ENCODE data around the gene ERC1. TPM values are rescaled to one million over a fixed set of nuclear protein-coding genes. Genes with fewer than 3 reads are reported as not detected.

Gene ERC1
- total RNA-seq, 4 donors from 2014 or later: 50.0 to 88.1 (median 59.7) TPM

- TF ChIP-seq POLR2AphosphoS5 (IDR thresholded peaks at IDR 0.05): no peak
- no peak for TF ChIP-seq EP300 (IDR thresholded peaks at IDR 0.05)
- TF ChIP-seq CTCF (IDR thresholded peaks at IDR 0.05): no peak
- TF ChIP-seq POLR2A (IDR thresholded peaks at IDR 0.05; ENCODE audit: low read depth): no peak
- Histone ChIP-seq H3K36me3 (peaks cover 0 to 12% (median 10%) of the 10 kb centered on the region in 4 donors), H3K9me3 (peaks cover 0 to 16% (median 8%) of the 10 kb centered on the region in 4 donors), H3K27ac (replicated peaks in 1 of 4) (no peak overlapping the region), H3K4me1 (no peaks in the 10 kb centered on the region), H3K27me3 (no peaks in the 10 kb centered on the region), H3K4me3 (no peak overlapping the region)
- no peak for DNase-seq (ENCODE audit: extremely low spot score)
- intact Hi-C loops (cut with DNase I): no loop called here
These were observed 400.7 kb downstream of the ERC1 start for GRCh38 chr12:1391722-1392121.

DNA sequence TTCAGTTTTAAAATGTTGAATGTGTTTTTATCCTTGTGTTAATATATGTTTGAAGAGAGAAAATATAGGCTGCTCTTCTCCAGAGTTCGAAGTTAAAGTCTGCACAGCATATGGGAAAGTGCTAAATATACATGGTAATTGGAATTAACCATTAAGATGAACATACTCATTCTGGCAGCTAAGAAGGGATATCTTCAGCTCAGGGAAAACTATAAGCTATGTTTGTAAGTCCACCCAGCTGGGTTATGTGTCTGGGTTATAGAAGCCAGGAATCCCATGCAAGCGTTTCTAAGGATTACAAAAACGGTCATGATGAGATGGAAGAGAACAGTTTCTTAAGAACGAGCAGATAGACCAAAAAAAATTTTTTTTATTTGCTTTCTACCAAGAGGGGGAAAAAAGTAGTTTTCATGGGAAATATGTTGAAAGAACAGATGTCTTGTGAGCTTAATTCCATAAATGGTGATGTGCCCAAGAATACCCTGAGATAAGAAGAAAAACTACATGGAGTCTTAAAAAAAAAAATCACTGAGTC lies 404.5 kb downstream of the ERC1 start:
- Histone ChIP-seq H3K36me3 (peaks cover 0 to 10% (median 9%) of the 10 kb centered on the region in 4 donors), H3K27ac (replicated peaks in 1 of 4) (no peak overlapping the region), H3K4me3 (no peak overlapping the region), H3K27me3 (no peaks in the 10 kb centered on the region), H3K9me3 (peaks cover 0 to 16% (median 8%) of the 10 kb centered on the region in 4 donors), H3K4me1 (no peaks in the 10 kb centered on the region)
- TF ChIP-seq EP300 (IDR thresholded peaks at IDR 0.05) (no peak), CTCF (IDR thresholded peaks at IDR 0.05) (no peak), POLR2AphosphoS5 (IDR thresholded peaks at IDR 0.05) (no peak), POLR2A (IDR thresholded peaks at IDR 0.05; ENCODE audit: low read depth) (no peak)
- intact Hi-C loops (cut with DNase I): no loop called here
- 93% methylated on average over 4 of the region's 4 CpGs for WGBS
- no peak for DNase-seq (ENCODE audit: extremely low spot score)

DNA sequence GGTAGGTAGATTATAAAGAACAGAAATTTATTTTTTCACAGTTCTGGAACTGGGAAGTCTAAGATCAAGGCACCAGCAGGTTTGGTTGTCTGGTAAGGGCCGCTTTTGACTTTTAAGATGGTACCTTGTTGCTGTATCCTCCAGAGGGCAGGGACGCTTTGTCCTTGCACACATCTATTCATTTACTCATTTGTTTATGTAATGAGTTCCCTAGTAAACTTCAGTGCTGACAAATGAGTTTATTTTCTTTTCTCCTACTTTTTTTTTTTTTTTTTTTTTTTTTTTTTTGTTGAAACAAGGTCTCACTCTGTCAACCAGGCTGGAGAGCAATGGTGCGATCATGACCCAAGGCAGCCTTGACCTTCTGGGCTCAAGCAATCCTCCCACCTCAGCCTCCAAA lies 407.6 kb downstream of the ERC1 start:
- Histone ChIP-seq H3K4me1 (no peaks in the 10 kb centered on the region), H3K4me3 (no peak overlapping the region), H3K27ac (replicated peaks in 1 of 4) (no peak overlapping the region), H3K9me3 (no peaks in the 10 kb centered on the region), H3K27me3 (no peaks in the 10 kb centered on the region), H3K36me3 (no peaks in the 10 kb centered on the region)
- no peak for DNase-seq (ENCODE audit: extremely low spot score)
- TF ChIP-seq POLR2AphosphoS5 (IDR thresholded peaks at IDR 0.05) (no peak), EP300 (IDR thresholded peaks at IDR 0.05) (no peak), POLR2A (IDR thresholded peaks at IDR 0.05; ENCODE audit: low read depth) (no peak), CTCF (IDR thresholded peaks at IDR 0.05) (no peak)
- 93% methylated on average over 3 of the region's 3 CpGs for WGBS
- intact Hi-C loops (cut with DNase I): no loop called here

- 95% methylated on average over 3 of the region's 3 CpGs for WGBS
- intact Hi-C loops (cut with DNase I): no loop called here
These were observed 410.9 kb downstream of the ERC1 start for GRCh38 chr12:1401891-1402290.

More at GRCh38 chr12:1401891-1402290, 410.9 kb downstream of the ERC1 start:
- Histone ChIP-seq H3K4me3 (no peak overlapping the region), H3K4me1 (no peaks in the 10 kb centered on the region), H3K9me3 (no peaks in the 10 kb centered on the region), H3K36me3 (no peaks in the 10 kb centered on the region), H3K27ac (replicated peaks in 1 of 4) (no peak overlapping the region), H3K27me3 (no peaks in the 10 kb centered on the region)
- DNase-seq (ENCODE audit: extremely low spot score): no peak
- TF ChIP-seq EP300 (IDR thresholded peaks at IDR 0.05): no peak
- TF ChIP-seq POLR2A (IDR thresholded peaks at IDR 0.05; ENCODE audit: low read depth): no peak
- TF ChIP-seq CTCF (IDR thresholded peaks at IDR 0.05): no peak
- TF ChIP-seq POLR2AphosphoS5 (IDR thresholded peaks at IDR 0.05): no peak

All from esophagus muscularis mucosa (tissue), 4 donors.